ACHN (cell line): ENCODE results near the gene MTFP1.
"Not testable (repeated sequence)": the region's sequence is repeated elsewhere in the genome, so short reads cannot be mapped to it uniquely, and the experiment has no call there.

Experiments
- DNase-seq: peaks from one replicate; pipeline ENCODE4 v3.0.0-alpha.2; 2015
- in situ Hi-C: cut with HindIII; loops from 2 replicates; pipeline ENCODE4 v1.10.0; 2017; ENCODE audit warnings: low sequenced_read_pairs, low pct_ligation_motif_present, low pct_unique_long_range_greater_than_20kb

The MTFP1 gene

DNA sequence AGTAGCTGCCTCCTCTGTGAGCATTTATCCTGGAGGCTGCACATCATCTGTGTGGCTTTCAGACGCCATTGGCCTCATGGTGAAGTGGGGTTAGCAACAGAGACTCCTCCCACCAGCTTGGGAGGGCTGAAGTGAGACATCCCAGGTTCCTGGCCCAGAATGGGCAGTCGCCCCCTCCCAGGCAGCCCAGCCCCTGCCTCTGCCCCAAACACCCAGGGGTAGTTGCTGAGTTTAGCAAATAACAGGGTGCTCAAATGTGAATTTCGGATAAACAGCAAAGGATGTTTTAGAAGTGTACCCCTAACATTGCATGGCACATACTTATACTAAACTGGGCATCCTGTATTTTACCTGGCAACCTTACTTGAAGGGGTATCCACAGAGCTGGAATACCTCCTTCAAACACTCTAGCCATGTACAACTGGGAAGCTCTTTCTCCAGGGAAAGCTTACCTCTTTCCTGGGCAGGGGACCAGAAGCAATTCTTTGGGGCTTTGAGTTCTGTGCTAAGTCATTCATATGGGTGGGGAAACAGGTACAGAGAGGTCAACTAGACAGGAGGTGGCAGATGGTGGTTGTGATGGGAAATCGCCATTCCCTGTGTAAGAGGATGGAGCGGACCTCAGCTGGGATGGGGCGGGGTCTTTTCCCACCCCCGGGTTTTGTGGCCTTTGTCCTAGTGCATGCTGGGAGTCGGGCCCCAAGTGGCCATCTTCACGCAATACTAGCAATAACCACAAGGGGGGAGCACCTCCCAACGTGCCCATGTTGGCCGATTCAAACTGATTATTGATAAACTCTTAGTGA, 19.3 kb downstream of the MTFP1 start:
- peak; percentile 65 for DNase-seq
- in situ Hi-C loops = no loop called here

DNA sequence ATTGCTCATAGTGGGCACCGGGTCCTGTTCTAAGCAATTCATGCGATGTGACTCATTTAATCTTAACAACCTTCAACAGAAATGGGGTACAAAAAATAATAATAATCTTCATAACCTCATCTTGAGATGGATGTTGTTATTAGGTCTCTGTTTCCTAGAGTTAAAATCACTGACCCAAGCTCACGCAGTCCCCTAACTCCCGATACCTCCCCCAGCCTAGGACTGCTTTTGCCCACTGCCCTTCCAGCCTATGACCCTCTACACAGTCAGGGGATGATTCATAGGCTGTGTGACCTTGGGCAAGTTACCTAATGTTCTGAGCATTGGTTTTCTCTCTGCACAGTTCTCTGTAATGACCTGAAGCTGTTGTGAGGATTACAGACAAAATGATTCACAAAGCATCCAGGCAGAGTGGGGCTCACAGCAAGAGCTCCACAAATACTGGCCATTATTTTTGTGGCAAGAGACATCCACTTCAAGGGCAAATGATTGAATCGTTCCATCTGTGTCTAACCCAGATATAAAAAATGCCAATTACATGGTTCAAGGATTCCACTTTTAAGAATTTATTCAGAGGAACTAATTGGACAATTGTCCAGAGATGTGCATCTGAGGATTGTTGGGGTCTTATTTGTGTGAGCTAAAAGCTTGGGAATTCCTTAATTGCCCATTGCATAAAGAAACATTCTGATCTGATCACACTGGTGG, 20.0 kb downstream of the MTFP1 start:
- in situ Hi-C loops = no loop called here
- no peak for DNase-seq

DNA sequence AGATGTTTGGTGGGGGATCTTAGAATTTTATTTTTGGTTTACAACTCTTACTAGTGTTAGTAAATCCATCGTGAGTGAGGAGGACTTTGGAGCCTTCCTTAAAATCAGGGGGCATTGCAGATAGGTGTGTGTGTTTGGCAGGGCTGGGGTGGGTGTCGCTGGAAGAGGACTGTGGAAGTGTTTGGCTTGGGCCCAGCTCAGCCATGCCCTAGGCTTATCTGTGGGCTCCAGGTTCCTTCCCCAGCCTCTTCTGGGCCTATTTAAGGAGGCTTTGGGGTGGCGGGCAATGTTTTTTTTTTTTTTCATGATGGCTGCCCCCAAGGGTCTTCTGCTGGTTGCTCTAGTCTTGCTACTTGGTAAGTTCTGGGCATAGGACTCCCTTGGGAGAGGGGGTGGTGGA, 22.1 kb downstream of the MTFP1 start:
- no peak for DNase-seq
- in situ Hi-C loops = no loop called here

DNA sequence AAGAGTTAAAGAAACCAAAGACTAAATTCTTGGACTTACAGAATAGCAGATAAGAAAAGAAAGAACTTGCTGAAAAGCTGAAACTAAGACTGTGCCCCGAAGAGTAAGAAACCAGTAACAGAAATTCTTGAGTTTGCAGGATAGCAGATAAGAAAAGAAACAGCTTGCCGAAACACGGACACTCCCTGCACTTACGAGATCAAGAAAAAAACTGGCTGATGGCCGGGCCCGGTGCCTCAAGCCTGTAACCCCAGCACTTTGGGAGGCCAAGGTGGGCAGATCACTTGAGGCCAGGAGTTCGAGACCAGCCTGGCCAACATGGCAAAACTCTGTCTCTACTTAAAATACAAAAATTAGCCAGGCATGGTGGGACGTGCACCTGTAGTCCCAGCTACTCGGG, 25.9 kb downstream of the MTFP1 start:
- in situ Hi-C loops, DNase-seq: not testable (repeated sequence)

DNA sequence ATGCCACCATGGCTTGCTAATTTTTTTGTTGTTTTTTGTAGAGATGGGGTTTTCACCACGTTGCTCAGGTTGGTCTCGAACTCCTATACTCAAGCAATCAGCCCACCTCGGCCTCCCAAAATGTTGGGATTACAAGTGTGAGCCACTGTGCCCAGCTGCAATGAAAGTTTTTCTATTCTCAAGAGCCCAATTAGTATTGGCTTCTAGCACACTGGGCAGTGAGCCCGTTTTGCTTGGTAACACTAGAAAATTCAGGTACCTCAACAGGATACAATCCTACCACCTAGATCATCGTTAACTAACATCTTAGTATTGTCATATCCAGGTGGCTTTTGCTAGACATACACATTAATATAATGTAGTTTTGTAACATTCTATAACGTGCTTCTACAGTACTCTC, 27.3 kb downstream of the MTFP1 start:
- in situ Hi-C loops = no loop called here
- DNase-seq = no peak

DNA sequence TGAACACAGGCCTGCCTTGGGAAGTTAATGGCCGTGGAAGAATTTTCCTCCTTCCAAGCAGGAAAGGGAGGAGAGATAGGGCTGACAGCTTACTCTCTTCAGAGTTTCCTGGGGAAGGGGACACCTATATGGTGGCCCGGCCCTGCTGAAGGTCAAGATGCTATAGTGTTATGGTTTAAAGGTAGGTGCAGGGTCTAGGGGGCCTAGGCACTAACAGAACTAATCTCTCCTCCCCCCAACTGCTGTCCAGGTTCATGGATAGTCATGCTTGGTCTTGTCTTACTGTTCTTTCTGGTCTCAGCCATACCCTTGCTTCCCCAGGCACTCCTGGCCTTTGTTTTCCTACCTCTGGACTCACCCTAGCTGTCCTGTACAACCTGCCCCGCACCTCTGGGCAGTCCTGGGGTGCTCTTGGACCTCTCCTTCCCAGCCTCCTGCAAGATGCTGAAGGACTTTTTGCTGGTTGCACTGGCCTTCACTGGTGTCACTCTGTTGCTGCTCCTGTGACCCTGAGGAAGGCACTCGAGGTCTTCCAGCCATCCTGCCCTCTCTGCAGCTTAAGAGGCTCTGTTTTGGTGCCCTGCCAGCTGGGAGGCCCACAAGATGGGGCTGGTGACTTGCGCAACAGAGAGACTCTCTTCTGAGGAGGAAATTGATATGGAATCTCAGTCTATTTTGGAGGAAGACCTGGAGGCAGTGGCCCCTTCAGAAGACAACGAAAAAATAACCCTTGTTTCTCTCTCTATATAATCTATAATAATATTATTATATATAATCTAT, 28.4 kb downstream of the MTFP1 start:
- peak; percentile 5 for DNase-seq
- in situ Hi-C loops = no loop called here

DNA sequence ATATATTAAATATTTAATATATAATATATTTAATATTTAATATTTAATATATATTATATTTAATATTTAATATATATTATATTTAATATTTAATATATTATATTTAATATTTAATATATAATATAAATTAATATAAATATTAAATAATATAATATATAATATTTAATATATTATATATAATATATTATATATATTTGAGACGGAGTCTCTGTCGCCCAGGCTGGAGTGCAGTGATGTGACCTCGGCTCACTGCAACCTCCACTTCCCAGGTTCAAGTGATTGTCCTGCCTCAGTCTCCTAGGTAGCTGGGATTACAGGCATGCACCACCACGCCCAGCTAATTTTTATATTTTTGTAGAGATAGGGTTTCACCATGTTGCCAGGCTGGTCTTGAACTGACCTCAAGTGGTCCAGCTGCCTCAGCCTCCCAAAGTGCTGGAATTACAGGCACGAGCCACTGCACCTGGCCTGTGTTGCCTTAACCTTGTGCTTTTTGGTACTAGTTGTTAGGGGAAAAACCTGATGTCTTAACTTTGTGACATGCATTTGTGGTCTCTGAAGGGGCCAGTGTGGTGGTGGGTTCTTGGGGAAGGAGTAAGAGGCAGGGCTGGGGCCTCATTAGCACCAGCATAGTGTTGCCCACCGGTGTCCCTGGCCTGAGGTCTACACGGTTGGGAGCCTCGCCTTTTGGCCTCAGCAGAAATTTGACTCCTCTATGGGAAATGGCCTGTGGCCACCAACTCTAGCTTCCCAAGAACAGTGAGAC, 29.7 kb downstream of the MTFP1 start:
- in situ Hi-C loops = no loop called here
- no peak for DNase-seq

DNA sequence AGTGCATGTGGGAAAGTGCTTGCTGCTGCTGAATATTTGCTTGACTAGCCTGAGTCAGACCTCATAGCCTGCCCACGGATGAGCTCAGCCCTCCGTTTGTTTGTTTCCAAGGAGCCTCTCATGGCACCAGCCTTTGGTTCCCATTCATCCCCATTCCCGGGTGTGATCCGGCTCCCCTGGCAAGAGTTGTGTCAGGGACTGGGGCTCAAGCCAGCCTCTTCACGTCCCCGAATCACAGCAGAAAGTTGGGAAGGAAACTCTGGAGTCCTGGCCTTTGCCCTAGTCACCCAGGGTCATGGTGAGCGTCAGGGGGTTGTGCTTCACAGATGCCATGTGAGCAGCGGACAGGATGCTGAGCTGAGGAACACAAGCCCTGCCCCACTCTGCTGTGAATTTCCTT, 32.4 kb downstream of the MTFP1 start:
- in situ Hi-C loops = no loop called here
- DNase-seq = no peak

DNA sequence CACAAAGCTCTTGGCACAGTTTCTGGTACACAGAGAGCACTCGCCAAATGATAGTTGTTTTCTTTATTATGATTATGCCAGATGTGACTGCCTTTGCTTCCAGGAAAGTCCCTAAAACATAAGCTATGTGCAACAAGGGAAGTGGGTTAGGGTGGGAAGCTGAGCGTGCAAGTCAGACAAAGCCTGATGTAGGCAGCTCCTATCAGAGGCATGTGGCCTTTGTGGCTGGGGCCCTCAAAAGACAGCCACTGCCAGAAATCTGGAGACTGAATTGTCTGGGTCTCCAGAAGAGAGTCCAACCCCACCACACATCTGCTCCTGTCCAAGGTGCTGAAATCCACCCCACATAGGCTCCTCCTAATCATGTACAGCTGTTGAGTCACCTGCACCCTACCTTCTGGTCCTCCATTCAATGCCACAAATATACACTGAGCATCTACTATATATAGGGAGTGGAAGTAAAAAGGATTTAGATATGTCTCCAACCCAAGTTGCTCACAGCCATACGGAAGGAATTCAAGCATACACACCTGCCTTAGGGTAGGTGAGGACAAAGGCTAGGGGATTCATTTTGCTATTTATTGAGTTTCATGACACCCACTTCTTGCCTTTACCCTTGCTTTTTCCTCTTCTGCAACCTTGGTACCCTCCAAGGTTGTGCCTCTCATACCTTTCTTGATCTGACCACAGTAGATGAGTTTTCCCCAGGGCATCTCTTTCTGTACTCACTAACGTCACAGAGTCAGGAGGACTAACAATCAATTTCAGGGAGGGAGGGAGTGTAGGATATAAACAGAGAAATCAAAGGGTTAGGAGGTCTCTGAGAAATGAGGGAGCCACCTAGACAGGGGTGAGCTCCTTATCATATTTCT, 33.8 kb downstream of the MTFP1 start:
- peak; percentile 30 for DNase-seq
- in situ Hi-C loops = no loop called here

DNA sequence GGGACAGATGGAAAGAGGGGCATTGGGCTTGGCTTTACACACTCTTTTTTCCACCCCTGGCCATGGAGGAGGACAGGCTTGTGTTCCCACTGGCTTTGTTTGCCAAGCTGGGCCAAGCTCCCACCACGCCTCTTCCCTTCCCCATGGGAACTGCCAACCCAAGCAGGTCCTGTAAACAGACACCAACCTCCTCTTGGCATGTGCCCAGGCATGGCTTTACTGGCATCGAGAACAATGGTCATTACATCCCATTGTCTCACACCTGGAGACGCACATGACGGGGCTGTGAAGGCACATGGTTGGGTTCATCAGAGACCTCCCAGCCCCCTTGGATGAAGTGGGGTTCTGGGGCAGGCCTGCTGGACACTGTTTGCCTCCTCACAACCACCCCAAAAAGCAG, 34.6 kb downstream of the MTFP1 start:
- in situ Hi-C loops = no loop called here

DNA sequence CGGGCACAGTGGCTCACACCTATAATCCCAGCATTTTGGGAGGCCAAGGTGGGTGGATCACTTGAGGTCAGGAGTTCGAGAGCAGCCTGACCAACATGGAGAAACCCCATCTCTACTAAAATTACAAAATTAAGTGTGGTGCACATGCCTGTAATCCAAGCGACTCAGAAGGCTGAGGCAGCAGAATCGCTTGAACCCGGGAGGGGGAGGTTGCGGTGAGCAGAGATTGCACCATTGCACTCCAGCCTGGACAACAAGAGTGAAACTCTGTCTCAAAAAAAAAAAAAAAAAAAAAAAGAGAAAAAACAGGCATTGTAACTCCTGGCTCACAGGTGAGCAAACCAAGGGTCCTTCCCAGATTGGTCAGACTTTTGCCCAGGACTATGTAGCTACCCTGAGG, 35.0 kb downstream of the MTFP1 start:
- DNase-seq, in situ Hi-C loops: not testable (repeated sequence)

More for the DNA sequence above, 34.6 kb downstream of the MTFP1 start:
- no peak for DNase-seq

DNA sequence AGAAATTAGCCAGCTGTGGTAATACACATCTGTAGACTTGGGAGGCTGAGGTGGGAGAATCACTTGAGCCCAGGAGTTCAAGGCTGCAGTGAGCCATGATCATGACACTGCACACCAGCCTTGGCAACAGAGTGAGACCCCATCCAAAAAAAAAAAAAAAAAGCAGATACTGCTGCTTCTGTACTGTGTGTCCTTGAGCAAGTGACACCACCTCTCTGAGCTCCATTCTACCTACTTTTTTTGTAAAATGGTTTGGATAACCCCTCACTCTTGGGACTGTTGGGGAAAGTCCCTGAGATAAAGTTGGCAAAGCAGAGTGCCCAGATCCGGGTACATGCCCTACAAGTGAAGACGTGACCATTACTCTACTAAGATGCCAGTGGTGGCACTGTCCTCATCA, 43.6 kb downstream of the MTFP1 start:
- in situ Hi-C loops = no loop called here
- no peak for DNase-seq

DNA sequence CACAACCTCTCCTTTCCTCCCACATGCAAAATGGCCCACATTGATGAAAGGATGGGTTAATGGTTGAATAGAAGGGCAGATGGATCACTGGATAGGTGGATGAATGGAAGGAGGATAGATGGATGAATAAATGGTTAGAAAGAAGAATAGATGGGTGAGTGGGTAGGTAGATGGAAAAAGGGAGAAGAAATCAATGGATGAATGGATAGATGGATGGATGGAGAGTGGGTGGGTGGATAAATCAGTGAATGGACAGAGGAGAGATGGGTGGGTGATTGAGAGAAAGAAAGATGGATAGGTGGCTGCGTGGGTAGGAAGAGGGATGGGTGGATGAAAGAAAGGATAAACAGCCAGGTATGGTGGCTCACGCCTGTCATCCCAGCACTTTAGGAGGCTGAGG, 45.1 kb downstream of the MTFP1 start:
- in situ Hi-C loops = no loop called here

DNA sequence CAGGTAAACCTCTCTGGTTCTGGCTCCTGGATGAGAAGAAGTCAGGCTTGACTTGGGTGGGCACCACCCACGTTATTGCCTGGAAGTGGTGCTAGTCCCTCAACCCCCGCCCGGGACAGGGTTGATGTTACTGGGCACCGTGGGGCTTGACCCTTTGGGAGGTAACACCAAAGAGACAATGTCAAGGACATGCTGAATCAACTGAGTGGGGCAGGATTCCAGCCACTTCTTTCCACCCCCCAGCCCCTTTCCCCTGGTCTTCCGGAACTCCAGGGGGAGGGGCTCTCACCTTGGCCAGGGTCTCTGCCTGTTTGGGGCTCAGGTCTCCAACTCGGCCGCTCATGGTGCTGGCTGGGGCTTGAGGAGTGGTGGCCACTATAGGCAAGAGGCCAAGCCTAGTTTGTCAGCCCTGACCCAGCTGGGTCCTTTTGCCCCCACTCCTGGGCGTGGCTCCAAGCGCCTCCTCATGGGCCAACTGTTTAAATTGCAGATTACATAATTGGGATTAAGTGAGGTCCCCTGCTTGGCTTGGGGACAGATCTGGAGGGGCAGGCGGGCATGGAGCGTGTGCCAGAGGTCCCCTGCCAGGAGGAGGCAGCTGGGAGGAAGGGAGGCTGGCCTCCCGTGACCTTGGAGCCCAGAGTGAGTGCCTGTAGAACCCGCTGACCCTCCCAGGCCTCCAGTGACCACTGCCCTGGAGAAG, 46.2 kb downstream of the MTFP1 start, which contains the start of gene SEC14L3:
TSS of gene SEC14L3 (minus strand) at position 402 of the 703 bp plus-strand sequence. CDS start at position 343, 59 bp downstream.
- in situ Hi-C loops = no loop called here
- DNase-seq = no peak

More for the DNA sequence above, 45.1 kb downstream of the MTFP1 start:
- DNase-seq = no peak

DNA sequence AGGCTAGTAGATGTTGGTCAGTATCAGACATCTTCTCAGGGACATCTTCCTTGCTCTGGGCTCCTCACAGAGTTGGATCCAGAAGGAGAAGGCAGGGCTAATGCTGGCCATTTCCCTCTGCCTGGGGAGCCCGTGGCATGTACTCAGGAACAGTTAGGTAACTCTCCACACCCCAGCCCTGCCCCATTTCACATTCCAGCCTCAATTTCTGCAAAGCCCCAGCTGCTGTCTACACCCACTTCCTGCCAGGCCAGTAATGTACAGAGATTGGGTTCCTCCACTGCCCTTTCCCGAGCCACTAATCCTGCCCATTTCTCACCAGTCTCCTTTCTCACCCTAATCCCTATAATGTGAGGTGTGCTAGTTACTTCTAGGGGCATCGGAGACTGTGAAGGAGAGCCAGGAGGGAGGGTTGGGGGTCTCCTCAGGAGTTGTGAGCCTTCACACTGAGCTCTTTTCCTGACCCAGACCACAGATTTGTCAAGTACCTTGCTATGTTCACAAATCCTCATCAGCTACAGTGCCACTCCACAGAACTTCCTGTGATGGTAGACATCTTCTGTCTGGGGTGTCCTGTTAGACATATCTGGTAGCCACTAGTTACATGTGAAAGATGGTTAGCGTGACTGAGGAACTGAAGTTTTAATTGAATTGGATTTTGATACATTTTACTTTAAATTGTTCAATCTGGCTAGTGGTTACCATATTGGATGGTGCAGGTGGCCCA, 47.6 kb downstream of the MTFP1 start:
- no peak for DNase-seq
- in situ Hi-C loops = no loop called here

DNA sequence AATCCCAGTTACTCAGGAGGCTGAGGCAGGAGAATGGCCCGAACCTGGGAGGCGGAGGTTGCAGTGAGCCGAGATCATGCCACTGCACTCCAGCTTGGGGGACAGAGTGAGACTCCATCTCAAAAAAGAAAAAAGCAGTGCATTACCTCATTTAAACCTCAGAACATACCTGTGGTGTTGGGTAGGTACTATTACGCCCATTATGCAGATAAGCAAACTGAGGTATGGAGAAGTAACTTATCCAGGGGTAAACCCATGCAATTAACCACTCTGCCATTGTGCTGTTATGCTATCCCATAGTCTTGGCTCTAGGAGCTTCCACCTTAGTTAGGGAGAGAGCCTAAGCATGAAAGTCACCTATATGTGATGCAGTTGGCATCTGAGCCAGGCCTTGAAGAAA, 48.6 kb downstream of the MTFP1 start:
- no peak for DNase-seq
- in situ Hi-C loops = no loop called here
